Lower leg skin (tissue), 3 donors: ENCODE results near the gene SLC34A3.

Experiments used
- CTCF ChIP-seq, 3 donors: fragments of 450-650 bp; IDR thresholded peaks; one replicate each; pipeline ENCODE4 v1.5.1; 2016; ENCODE audit warnings: antibody characterized with exemption in 3 of 3, mild to moderate bottlenecking in 3 of 3, moderate library complexity in 2 of 3
- POLR2A ChIP-seq, 2 donors: fragments of 450-650 bp; IDR thresholded peaks; one replicate each; pipeline ENCODE4 v1.6.1; 2016 to 2017; ENCODE audit warnings: antibody characterized with exemption in 2 of 2, mild to moderate bottlenecking in 1 of 2, moderate library complexity in 1 of 2

- TF ChIP-seq CTCF (IDR thresholded peaks at IDR 0.05), result no peak
- no peak for TF ChIP-seq POLR2A (IDR thresholded peaks at IDR 0.05)
These were observed 44.8 kb upstream of the SLC34A3 start for GRCh38 chr9:137185921-137186320.
